Heart left ventricle (tissue), 13 donors: Measurements from ENCODE around the gene ZBTB20.

Source experiments
- POLR2A ChIP-seq, 2 donors: fragments of 450-650 bp; IDR thresholded peaks; one replicate each; pipeline ENCODE4 v1.6.1; 2017; ENCODE audit warnings: antibody characterized with exemption in 2 of 2, mild to moderate bottlenecking in 2 of 2, moderate library complexity in 2 of 2
- TF ChIP-seq, protein P1 (sequence below), 12 donors: fragments of 200-600 bp; sonication (generic) in 4 of 12; IDR thresholded peaks; one replicate each; pipeline versions ENCODE4 v1.5.0 to v1.8.0; 2018 to 2022; ENCODE audit warnings: antibody characterized with exemption in 12 of 12, mild to moderate bottlenecking in 5 of 12
- donor health status: ischemic (EF 13 %, LVEDD 7.1; RV severe dilation, severe dysfunction).
- donor health status: DM: no; HTN: yes; CAD: no.
- donor health status: DM: no; HTN: no; CAD: no.
- donor health status: ischemic (EF 25% LVEDD 6.9; RV normal size, moderate dysfunction).
- donor health status: ischemic (EF 25% LVEDD 5.7; RV mildly dilated, moderate dysfunction).
- donor health status: ischemic (EF 35%, LVEDD 5.7; RV mildly dilated, moderate dysfunction).
- donor health status: nonischemic (EF 11% LVEDD 7.7; RV severe dilation, severe dysfunction).
- donor health status: DM: yes; HTN: yes; CAD: no.
- donor health status: PGD.
- donor health status: ischemic (EF 29% LVEDD 5.4; RV normal size, mild dysfunction).
- donor health status: nonischemic (EF 23%, LVEDD 6.1; RV moderate dilation, normal function).

DNA sequence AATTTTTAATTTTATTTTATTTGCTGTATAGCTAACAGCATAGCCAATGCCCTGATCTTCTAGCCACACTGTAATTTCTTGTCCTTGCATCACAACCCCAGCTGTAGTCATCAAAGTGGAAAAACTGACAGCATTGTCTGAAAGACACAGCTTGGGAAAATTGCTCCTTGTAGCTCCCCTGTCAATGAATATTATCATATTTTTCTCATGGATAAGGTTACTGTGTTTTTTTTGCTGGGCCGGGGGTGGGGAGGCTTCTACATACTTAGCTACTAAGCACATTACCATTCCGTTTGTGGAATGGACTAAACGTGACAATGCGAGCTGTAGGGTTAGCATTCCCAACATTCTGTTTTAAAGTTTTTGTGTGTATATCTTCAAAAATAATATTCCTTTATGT is 472.0 kb downstream of the ZBTB20 start:
- TF ChIP-seq, protein P1, sequence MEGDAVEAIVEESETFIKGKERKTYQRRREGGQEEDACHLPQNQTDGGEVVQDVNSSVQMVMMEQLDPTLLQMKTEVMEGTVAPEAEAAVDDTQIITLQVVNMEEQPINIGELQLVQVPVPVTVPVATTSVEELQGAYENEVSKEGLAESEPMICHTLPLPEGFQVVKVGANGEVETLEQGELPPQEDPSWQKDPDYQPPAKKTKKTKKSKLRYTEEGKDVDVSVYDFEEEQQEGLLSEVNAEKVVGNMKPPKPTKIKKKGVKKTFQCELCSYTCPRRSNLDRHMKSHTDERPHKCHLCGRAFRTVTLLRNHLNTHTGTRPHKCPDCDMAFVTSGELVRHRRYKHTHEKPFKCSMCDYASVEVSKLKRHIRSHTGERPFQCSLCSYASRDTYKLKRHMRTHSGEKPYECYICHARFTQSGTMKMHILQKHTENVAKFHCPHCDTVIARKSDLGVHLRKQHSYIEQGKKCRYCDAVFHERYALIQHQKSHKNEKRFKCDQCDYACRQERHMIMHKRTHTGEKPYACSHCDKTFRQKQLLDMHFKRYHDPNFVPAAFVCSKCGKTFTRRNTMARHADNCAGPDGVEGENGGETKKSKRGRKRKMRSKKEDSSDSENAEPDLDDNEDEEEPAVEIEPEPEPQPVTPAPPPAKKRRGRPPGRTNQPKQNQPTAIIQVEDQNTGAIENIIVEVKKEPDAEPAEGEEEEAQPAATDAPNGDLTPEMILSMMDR (IDR thresholded peaks at IDR 0.05): no peak
- no peak for TF ChIP-seq POLR2A (IDR thresholded peaks at IDR 0.05)
